DND-41 (cell line): ENCODE results near the gene LINS1.

Source experiments
- EZH2 ChIP-seq: IDR thresholded peaks from 3 replicates; pipeline ENCODE4 v1.6.1; 2012; ENCODE audit warnings: borderline replicate concordance, low read depth, mild to moderate bottlenecking, moderate library complexity, low read length, inconsistent platforms; ENCODE audit not compliant: severe bottlenecking
- TF ChIP-seq, protein P1 (sequence below): IDR thresholded peaks from 2 replicates; pipeline ENCODE4 v1.5.1; 2012; ENCODE audit warnings: borderline replicate concordance, low read length, moderate library complexity, mild to moderate bottlenecking; ENCODE audit not compliant: poor library complexity, severe bottlenecking; ENCODE audit errors: extremely low read depth

DNA sequence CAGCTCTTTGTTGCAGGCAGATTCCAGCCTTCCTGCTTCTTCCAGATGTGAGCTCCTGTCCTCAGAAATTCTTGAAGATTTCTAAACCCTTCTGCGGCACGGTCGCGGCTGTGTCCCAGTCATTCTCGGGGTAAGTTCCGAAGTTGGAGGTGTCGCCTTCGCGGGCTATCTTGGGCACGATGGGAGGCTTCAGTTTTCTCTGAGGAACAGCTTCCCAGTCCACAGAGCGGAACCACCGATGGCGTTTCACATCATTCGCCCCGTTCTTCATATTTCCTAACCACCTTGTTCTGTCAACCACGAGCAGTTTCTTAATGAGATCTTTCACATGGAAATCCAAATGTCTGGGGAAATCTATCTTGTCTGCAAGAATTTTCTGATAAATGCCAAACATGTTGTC is 48.5 kb downstream of the LINS1 start:
- TF ChIP-seq, protein P1, sequence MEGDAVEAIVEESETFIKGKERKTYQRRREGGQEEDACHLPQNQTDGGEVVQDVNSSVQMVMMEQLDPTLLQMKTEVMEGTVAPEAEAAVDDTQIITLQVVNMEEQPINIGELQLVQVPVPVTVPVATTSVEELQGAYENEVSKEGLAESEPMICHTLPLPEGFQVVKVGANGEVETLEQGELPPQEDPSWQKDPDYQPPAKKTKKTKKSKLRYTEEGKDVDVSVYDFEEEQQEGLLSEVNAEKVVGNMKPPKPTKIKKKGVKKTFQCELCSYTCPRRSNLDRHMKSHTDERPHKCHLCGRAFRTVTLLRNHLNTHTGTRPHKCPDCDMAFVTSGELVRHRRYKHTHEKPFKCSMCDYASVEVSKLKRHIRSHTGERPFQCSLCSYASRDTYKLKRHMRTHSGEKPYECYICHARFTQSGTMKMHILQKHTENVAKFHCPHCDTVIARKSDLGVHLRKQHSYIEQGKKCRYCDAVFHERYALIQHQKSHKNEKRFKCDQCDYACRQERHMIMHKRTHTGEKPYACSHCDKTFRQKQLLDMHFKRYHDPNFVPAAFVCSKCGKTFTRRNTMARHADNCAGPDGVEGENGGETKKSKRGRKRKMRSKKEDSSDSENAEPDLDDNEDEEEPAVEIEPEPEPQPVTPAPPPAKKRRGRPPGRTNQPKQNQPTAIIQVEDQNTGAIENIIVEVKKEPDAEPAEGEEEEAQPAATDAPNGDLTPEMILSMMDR, result no peak
- no peak for TF ChIP-seq EZH2
